ENCODE data around the gene FNBP1. TPM values are rescaled to one million over a fixed set of nuclear protein-coding genes. Genes with fewer than 3 reads are reported as not detected.

FNBP1 gene
- total RNA-seq, 1 donor from 2014 or later: 20.5 TPM

- no peak overlapping the region for H3K27ac ChIP-seq (replicated peaks)
- no peaks in the 10 kb centered on the region for H3K9me3 ChIP-seq (replicated peaks)
- TF ChIP-seq, protein P1, sequence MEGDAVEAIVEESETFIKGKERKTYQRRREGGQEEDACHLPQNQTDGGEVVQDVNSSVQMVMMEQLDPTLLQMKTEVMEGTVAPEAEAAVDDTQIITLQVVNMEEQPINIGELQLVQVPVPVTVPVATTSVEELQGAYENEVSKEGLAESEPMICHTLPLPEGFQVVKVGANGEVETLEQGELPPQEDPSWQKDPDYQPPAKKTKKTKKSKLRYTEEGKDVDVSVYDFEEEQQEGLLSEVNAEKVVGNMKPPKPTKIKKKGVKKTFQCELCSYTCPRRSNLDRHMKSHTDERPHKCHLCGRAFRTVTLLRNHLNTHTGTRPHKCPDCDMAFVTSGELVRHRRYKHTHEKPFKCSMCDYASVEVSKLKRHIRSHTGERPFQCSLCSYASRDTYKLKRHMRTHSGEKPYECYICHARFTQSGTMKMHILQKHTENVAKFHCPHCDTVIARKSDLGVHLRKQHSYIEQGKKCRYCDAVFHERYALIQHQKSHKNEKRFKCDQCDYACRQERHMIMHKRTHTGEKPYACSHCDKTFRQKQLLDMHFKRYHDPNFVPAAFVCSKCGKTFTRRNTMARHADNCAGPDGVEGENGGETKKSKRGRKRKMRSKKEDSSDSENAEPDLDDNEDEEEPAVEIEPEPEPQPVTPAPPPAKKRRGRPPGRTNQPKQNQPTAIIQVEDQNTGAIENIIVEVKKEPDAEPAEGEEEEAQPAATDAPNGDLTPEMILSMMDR (IDR thresholded peaks at IDR 0.05; ENCODE audit: borderline replicate concordance): no peak
- intact Hi-C loops (cut with micrococcal nuclease): no loop called here
- no peaks in the 10 kb centered on the region for H3K27me3 ChIP-seq (ENCODE audit: low read depth)
- no peaks in the 10 kb centered on the region for H3K4me1 ChIP-seq
- no peak overlapping the region for H3K4me3 ChIP-seq
- H3K36me3 ChIP-seq: peaks cover 88% of the 10 kb centered on the region
- DNase-seq: no peak
These were observed 188.3 kb downstream of the FNBP1 start for GRCh38 chr9:129854588-129855110.

DNA sequence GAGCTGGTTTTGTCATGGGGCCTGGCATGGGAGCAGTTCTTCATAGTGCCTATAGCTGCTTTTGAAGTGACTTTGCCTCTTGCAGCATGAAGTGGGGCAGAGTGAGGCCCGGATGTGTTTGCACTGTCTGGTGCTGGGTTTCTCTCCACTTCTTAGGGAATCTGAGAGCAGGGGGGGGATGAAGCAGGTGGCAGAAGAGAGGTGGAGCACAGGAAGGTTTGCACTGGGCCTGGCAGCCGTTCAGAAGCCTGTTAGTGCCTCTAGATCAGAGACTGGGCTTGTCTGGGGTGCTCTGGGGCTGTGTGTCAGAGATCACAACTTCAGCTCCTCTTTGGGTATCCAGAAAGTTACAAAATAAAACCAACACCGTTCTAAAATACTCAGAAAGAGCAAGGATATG, 189.4 kb downstream of the FNBP1 start:
- TF ChIP-seq, protein P1 (IDR thresholded peaks at IDR 0.05; ENCODE audit: borderline replicate concordance): no peak
- no peak overlapping the region for H3K27ac ChIP-seq (replicated peaks)
- no peaks in the 10 kb centered on the region for H3K27me3 ChIP-seq (ENCODE audit: low read depth)
- H3K36me3 ChIP-seq: peaks cover 84% of the 10 kb centered on the region
- no peaks in the 10 kb centered on the region for H3K9me3 ChIP-seq (replicated peaks)
- intact Hi-C loops (cut with micrococcal nuclease): no loop called here
- DNase-seq: no peak
- no peak overlapping the region for H3K4me3 ChIP-seq
- no peaks in the 10 kb centered on the region for H3K4me1 ChIP-seq

- H3K36me3 ChIP-seq: peaks cover 73% of the 10 kb centered on the region
- DNase-seq: no peak
- H3K27ac ChIP-seq (replicated peaks): no peak overlapping the region
- intact Hi-C loops (cut with micrococcal nuclease): no loop called here
- TF ChIP-seq, protein P1 (IDR thresholded peaks at IDR 0.05; ENCODE audit: borderline replicate concordance): no peak
- H3K4me3 ChIP-seq: no peak overlapping the region
- no peaks in the 10 kb centered on the region for H3K9me3 ChIP-seq (replicated peaks)
- no peaks in the 10 kb centered on the region for H3K4me1 ChIP-seq
- H3K27me3 ChIP-seq (ENCODE audit: low read depth): no peaks in the 10 kb centered on the region
These were observed 190.4 kb downstream of the FNBP1 start for GRCh38 chr9:129852579-129852978.

GRCh38 chr9:129851821-129852220, 191.2 kb downstream of the FNBP1 start:
- Histone ChIP-seq H3K4me1 (no peaks in the 10 kb centered on the region), H3K9me3 (replicated peaks) (no peaks in the 10 kb centered on the region), H3K27ac (replicated peaks) (no peak overlapping the region), H3K36me3 (peaks cover 66% of the 10 kb centered on the region), H3K4me3 (no peak overlapping the region), H3K27me3 (ENCODE audit: low read depth) (no peaks in the 10 kb centered on the region)
- DNase-seq: no peak
- intact Hi-C loops (cut with micrococcal nuclease): no loop called here
- TF ChIP-seq, protein P1 (IDR thresholded peaks at IDR 0.05; ENCODE audit: borderline replicate concordance): no peak

DNA sequence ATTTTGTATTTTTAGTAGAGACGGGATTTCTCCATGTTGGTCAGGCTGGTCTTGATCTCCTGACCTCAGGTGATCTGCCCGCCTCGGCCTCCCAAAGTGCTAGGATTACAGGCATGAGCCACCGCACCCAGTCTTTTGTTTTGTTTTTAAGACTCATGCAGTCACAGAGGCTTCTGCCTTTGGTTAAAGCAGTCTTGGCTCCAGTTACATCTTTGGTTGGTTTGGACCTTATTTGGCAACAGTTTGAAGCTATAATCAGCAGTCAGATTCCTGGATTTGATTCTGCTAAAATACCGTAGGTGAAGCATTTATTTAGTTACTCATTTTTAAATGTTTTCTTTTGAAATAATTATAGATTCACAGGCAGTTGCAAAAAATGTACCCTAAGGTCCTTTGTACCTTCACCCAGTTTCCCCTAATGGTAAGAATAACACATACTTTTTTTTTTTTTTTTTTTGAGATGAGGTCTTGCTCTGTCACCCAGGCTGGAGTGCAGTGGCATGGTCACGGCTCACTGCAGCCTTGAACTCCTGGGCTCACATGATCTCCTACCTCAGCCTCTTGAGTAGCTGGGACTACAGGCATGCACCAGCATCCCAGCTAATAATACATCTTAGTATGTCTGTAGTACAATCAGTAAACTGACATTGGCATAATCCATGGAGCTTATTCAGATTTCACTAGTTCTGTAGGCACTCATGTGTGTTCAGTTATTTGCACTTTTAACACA, 192.0 kb downstream of the FNBP1 start:
- no peak overlapping the region for H3K4me3 ChIP-seq
- H3K4me1 ChIP-seq: no peaks in the 10 kb centered on the region
- H3K27ac ChIP-seq (replicated peaks): no peak overlapping the region
- H3K36me3 ChIP-seq: peaks cover 58% of the 10 kb centered on the region
- intact Hi-C loops (cut with micrococcal nuclease): no loop called here
- TF ChIP-seq, protein P1 (IDR thresholded peaks at IDR 0.05; ENCODE audit: borderline replicate concordance): no peak
- H3K9me3 ChIP-seq (replicated peaks): no peaks in the 10 kb centered on the region
- no peaks in the 10 kb centered on the region for H3K27me3 ChIP-seq (ENCODE audit: low read depth)
- no peak for DNase-seq
